Ovary (tissue), 3 donors: Measurements from ENCODE around the gene SLCO3A1.

Source experiments
- CTCF ChIP-seq, 3 donors: fragments of 450-650 bp in 2 of 3; fragments of 200-600 bp in 1 of 3; IDR thresholded peaks; one replicate each; pipeline versions ENCODE4 v1.5.1 to v1.8.0; 2016 to 2022; ENCODE audit warnings: antibody characterized with exemption in 3 of 3, mild to moderate bottlenecking in 1 of 3
- EP300 ChIP-seq: sonication (generic); formaldehyde crosslinking; IDR thresholded peaks from one replicate; pipeline ENCODE4 v1.6.1; 2017; ENCODE audit warnings: antibody characterized with exemption
- POLR2A ChIP-seq: fragments of 450-650 bp; IDR thresholded peaks from one replicate; pipeline ENCODE4 v1.6.1; 2017; ENCODE audit warnings: antibody characterized with exemption, mild to moderate bottlenecking, moderate library complexity
- donor health status: DM: no; HTN: no; CAD: no.

- TF ChIP-seq POLR2A (no peak), CTCF (IDR thresholded peaks at IDR 0.05) (no peak), EP300 (no peak)
Measured at GRCh38 chr15:91854639-91854990, 1.1 kb downstream of the SLCO3A1 start.
